PFSK-1 (cell line): Measurements from ENCODE around the gene PRKD1.

Source experiments
- FOXP2 ChIP-seq: optimal IDR thresholded peaks from 2 replicates; pipeline ENCODE3; 2011; ENCODE audit warnings: borderline replicate concordance, control low read depth, inconsistent platforms; ENCODE audit not compliant: insufficient read depth; ENCODE audit errors: extremely low read length, extremely low read depth
- POLR2AphosphoS5 ChIP-seq: IDR thresholded peaks from 2 replicates; pipeline ENCODE4 v1.6.1; 2012; ENCODE audit warnings: low read depth, mild to moderate bottlenecking, control low read depth, low read length, moderate library complexity
- SIN3A ChIP-seq: IDR thresholded peaks from 2 replicates; pipeline ENCODE4 v1.6.1; 2012; ENCODE audit warnings: mild to moderate bottlenecking, low read length, moderate library complexity, borderline replicate concordance; ENCODE audit not compliant: insufficient read depth
- TAF1 ChIP-seq: IDR thresholded peaks from 2 replicates; pipeline ENCODE4 v1.6.1; 2012; ENCODE audit warnings: low read length, control low read depth, borderline replicate concordance; ENCODE audit not compliant: insufficient read depth
- TF ChIP-seq, protein P1 (sequence below), 2 experiments: IDR thresholded peaks; 2 replicates each; pipeline versions ENCODE4 v1.6.1 to v1.8.0; 2011 to 2012; ENCODE audit warnings: low read depth in 2 of 2, low read length in 2 of 2, control low read depth in 1 of 2, inconsistent platforms in 1 of 2, mild to moderate bottlenecking in 1 of 2, moderate library complexity in 1 of 2; ENCODE audit not compliant: insufficient read depth in 1 of 2

The PRKD1 gene

GRCh38 chr14:29838752-29839151 is 88.9 kb downstream of the PRKD1 start:
- TF ChIP-seq FOXP2 (no peak), SIN3A (no peak), POLR2AphosphoS5 (no peak), TAF1 (no peak)
- TF ChIP-seq, protein P1, sequence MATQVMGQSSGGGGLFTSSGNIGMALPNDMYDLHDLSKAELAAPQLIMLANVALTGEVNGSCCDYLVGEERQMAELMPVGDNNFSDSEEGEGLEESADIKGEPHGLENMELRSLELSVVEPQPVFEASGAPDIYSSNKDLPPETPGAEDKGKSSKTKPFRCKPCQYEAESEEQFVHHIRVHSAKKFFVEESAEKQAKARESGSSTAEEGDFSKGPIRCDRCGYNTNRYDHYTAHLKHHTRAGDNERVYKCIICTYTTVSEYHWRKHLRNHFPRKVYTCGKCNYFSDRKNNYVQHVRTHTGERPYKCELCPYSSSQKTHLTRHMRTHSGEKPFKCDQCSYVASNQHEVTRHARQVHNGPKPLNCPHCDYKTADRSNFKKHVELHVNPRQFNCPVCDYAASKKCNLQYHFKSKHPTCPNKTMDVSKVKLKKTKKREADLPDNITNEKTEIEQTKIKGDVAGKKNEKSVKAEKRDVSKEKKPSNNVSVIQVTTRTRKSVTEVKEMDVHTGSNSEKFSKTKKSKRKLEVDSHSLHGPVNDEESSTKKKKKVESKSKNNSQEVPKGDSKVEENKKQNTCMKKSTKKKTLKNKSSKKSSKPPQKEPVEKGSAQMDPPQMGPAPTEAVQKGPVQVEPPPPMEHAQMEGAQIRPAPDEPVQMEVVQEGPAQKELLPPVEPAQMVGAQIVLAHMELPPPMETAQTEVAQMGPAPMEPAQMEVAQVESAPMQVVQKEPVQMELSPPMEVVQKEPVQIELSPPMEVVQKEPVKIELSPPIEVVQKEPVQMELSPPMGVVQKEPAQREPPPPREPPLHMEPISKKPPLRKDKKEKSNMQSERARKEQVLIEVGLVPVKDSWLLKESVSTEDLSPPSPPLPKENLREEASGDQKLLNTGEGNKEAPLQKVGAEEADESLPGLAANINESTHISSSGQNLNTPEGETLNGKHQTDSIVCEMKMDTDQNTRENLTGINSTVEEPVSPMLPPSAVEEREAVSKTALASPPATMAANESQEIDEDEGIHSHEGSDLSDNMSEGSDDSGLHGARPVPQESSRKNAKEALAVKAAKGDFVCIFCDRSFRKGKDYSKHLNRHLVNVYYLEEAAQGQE (IDR thresholded peaks at IDR 0.05; ENCODE audit: insufficient read depth in 1 of 2, low read depth in 2 of 2, low read length in 2 of 2): no peak

DNA sequence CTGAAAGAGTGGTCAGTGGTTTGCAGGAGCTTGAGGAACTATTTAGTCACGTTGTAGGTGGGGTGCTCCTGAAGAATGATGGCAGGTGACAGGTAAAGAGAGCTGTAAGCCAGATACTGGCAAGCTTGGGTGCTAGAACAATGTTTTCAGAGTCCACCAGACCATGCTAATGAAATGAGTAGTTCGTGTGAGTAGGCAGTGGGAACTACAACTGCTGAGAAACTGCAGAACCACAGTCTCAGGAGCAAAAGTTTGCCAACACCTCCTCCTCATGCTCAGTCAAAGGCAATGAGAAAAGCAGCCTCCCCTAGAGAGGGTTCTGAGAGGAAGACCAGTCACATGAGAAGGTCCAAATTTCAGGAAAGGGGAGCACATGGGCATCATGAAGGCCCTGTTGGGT is 91.3 kb downstream of the PRKD1 start:
- TF ChIP-seq SIN3A (no peak), POLR2AphosphoS5 (no peak), TAF1 (no peak), FOXP2 (no peak)
- TF ChIP-seq, protein P1 (IDR thresholded peaks at IDR 0.05; ENCODE audit: insufficient read depth in 1 of 2, low read depth in 2 of 2, low read length in 2 of 2): no peak

GRCh38 chr14:29832042-29832441 is 95.6 kb downstream of the PRKD1 start:
- no peak for TF ChIP-seq SIN3A
- no peak for TF ChIP-seq POLR2AphosphoS5

- TF ChIP-seq, protein P1 (IDR thresholded peaks at IDR 0.05; ENCODE audit: insufficient read depth in 1 of 2, low read depth in 2 of 2, low read length in 2 of 2): no peak
- TF ChIP-seq TAF1: no peak
Measured at GRCh38 chr14:29829851-29830250, 97.8 kb downstream of the PRKD1 start.

- TF ChIP-seq TAF1: no peak
- no peak for TF ChIP-seq SIN3A
- no peak for TF ChIP-seq FOXP2
- TF ChIP-seq, protein P1 (IDR thresholded peaks at IDR 0.05; ENCODE audit: insufficient read depth in 1 of 2, low read depth in 2 of 2, low read length in 2 of 2): no peak
- TF ChIP-seq POLR2AphosphoS5: no peak
Measured at GRCh38 chr14:29823816-29824215, 103.8 kb downstream of the PRKD1 start.
